ENCODE results near the gene CCL24.

The CCL24 gene

DNA sequence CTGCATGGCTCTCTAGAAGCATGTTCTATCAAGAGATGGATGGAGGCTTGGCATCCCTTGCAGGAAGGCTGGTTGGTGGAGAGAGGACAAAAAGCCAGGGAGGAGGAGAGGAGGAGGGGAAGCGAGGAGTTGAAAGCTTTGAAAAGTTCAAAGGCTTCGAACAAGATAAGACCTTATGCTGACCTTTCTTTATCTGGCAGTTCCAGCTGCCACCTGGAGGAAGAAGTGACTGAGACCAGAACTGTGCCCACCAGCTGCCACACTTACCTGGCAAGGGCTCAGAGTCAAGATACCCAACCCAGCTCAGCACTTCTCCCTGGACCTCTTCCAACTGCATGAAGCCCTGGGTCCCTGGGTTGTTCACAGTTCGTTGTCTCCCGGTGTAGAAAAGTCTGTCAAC is 14.8 kb downstream of the CCL24 start:
- Histone ChIP-seq H3K4me3 (ENCODE audit: low read depth, low read length, poor library complexity, severe bottlenecking) (no peak overlapping the region), H3K9ac (ENCODE audit: low read length) (no peak overlapping the region), H3K36me3 (ENCODE audit: insufficient read depth, low read length) (no peaks in the 10 kb centered on the region), H3K9me3 (ENCODE audit: low read length) (no peaks in the 10 kb centered on the region), H3F3A (ENCODE audit: insufficient read depth, low read length) (no peaks in the 10 kb centered on the region), H2AFZ (ENCODE audit: low read length) (no peak overlapping the region), H3K9me2 (ENCODE audit: low read depth, low read length) (no peaks in the 10 kb centered on the region), H3K4me2 (ENCODE audit: low read length) (no peak overlapping the region), H3K79me2 (ENCODE audit: insufficient read depth, low read length) (no peaks in the 10 kb centered on the region), H3K27ac (ENCODE audit: low read depth, low read length, poor library complexity, severe bottlenecking) (no peak overlapping the region), H4K20me1 (ENCODE audit: insufficient read depth, low read length) (no peaks in the 10 kb centered on the region), H3K27me3 (ENCODE audit: insufficient read depth, low read length) (0 out of 2 replicates have a peak, but pooled peaks cover 4% of the 10 kb centered on the region), H3K4me1 (ENCODE audit: insufficient read depth, low read length, severe bottlenecking) (no peaks in the 10 kb centered on the region)
- TF ChIP-seq, protein P1, sequence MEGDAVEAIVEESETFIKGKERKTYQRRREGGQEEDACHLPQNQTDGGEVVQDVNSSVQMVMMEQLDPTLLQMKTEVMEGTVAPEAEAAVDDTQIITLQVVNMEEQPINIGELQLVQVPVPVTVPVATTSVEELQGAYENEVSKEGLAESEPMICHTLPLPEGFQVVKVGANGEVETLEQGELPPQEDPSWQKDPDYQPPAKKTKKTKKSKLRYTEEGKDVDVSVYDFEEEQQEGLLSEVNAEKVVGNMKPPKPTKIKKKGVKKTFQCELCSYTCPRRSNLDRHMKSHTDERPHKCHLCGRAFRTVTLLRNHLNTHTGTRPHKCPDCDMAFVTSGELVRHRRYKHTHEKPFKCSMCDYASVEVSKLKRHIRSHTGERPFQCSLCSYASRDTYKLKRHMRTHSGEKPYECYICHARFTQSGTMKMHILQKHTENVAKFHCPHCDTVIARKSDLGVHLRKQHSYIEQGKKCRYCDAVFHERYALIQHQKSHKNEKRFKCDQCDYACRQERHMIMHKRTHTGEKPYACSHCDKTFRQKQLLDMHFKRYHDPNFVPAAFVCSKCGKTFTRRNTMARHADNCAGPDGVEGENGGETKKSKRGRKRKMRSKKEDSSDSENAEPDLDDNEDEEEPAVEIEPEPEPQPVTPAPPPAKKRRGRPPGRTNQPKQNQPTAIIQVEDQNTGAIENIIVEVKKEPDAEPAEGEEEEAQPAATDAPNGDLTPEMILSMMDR (IDR thresholded peaks at IDR 0.05; ENCODE audit: low read length) = no peak
- TF ChIP-seq EZH2 (IDR thresholded peaks at IDR 0.05; ENCODE audit: borderline replicate concordance, low read length) = no peak

DNA sequence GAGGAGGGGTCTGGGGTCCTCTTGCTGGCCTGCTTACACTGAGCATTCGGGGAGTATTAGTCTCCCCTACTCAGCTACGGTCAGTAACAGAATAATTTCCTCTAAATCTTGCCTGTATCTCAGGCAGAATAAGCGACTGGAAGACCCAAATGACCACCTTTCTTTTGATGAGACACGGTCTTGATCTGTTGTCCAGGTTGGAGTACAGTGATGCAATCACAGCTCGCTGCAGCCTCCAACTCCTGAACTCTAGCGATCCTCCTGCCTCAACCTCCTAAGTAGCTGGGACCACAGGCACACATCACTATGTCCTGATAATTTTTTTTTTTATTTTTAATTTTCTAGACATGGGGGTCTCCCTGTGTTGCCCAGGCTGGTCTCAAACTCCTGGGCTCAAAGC is 17.2 kb downstream of the CCL24 start:
- H3K27ac ChIP-seq (ENCODE audit: low read depth, low read length, poor library complexity, severe bottlenecking) = no peak overlapping the region
- no peaks in the 10 kb centered on the region for H3K36me3 ChIP-seq (ENCODE audit: insufficient read depth, low read length)
- no peaks in the 10 kb centered on the region for H3K9me2 ChIP-seq (ENCODE audit: low read depth, low read length)
- H3K27me3 ChIP-seq (ENCODE audit: insufficient read depth, low read length) = 0 out of 2 replicates have a peak, but pooled peaks cover 4% of the 10 kb centered on the region
- H3K9me3 ChIP-seq (ENCODE audit: low read length) = no peaks in the 10 kb centered on the region
- H4K20me1 ChIP-seq (ENCODE audit: insufficient read depth, low read length) = no peaks in the 10 kb centered on the region
- no peaks in the 10 kb centered on the region for H3F3A ChIP-seq (ENCODE audit: insufficient read depth, low read length)
- no peaks in the 10 kb centered on the region for H3K79me2 ChIP-seq (ENCODE audit: insufficient read depth, low read length)
- no peak for TF ChIP-seq EZH2 (IDR thresholded peaks at IDR 0.05; ENCODE audit: borderline replicate concordance, low read length)
- TF ChIP-seq, protein P1 (IDR thresholded peaks at IDR 0.05; ENCODE audit: low read length) = no peak
- H3K4me2 ChIP-seq (ENCODE audit: low read length) = no peak overlapping the region
- H3K4me3 ChIP-seq (ENCODE audit: low read depth, low read length, poor library complexity, severe bottlenecking) = no peak overlapping the region
- H2AFZ ChIP-seq (ENCODE audit: low read length) = no peak overlapping the region
- H3K4me1 ChIP-seq (ENCODE audit: insufficient read depth, low read length, severe bottlenecking) = no peaks in the 10 kb centered on the region
- H3K9ac ChIP-seq (ENCODE audit: low read length) = no peak overlapping the region

DNA sequence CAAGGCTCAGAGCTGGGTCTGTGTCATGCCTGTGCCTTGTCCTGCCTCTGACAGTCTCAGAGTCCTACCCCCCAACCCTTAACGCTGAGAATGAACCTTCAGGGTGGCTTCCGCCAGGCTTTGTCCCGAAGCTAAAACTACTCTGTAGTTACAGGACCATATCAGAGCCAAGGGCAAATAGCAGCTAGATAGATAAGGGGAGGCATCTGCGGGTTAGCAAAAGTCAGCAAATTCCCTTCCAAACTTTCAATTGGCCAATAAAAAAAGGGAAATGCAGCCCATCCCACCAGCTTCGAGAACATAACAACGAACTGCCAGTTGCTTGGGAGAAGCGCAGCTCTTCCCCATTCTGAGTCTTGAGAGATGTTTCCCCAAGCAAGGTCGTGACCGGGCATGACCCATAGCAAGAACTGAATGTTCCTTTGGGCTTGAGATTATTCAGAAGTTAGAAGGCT is 17.7 kb downstream of the CCL24 start:
- Histone ChIP-seq H3K4me3 (ENCODE audit: low read depth, low read length, poor library complexity, severe bottlenecking) (no peak overlapping the region), H3K27ac (ENCODE audit: low read depth, low read length, poor library complexity, severe bottlenecking) (no peak overlapping the region), H4K20me1 (ENCODE audit: insufficient read depth, low read length) (no peaks in the 10 kb centered on the region), H3F3A (ENCODE audit: insufficient read depth, low read length) (no peaks in the 10 kb centered on the region), H3K4me2 (ENCODE audit: low read length) (no peak overlapping the region), H3K9ac (ENCODE audit: low read length) (no peak overlapping the region), H3K27me3 (ENCODE audit: insufficient read depth, low read length) (0 out of 2 replicates have a peak, but pooled peaks cover 4% of the 10 kb centered on the region), H2AFZ (ENCODE audit: low read length) (no peak overlapping the region), H3K36me3 (ENCODE audit: insufficient read depth, low read length) (no peaks in the 10 kb centered on the region), H3K4me1 (ENCODE audit: insufficient read depth, low read length, severe bottlenecking) (no peaks in the 10 kb centered on the region), H3K9me2 (ENCODE audit: low read depth, low read length) (no peaks in the 10 kb centered on the region), H3K79me2 (ENCODE audit: insufficient read depth, low read length) (no peaks in the 10 kb centered on the region), H3K9me3 (ENCODE audit: low read length) (no peaks in the 10 kb centered on the region)
- no peak for TF ChIP-seq EZH2 (IDR thresholded peaks at IDR 0.05; ENCODE audit: borderline replicate concordance, low read length)
- TF ChIP-seq, protein P1 (IDR thresholded peaks at IDR 0.05; ENCODE audit: low read length) = no peak
